Central memory CD4-positive, alpha-beta T cell (primary cell): ENCODE results near the gene NCAM1.

Experiments used
- DNase-seq: peaks from one replicate; pipeline ENCODE4 v3.0.0; 2022

NCAM1 gene

GRCh38 chr11:113213549-113213948, 252.3 kb downstream of the NCAM1 start:
- no peak for DNase-seq

DNA sequence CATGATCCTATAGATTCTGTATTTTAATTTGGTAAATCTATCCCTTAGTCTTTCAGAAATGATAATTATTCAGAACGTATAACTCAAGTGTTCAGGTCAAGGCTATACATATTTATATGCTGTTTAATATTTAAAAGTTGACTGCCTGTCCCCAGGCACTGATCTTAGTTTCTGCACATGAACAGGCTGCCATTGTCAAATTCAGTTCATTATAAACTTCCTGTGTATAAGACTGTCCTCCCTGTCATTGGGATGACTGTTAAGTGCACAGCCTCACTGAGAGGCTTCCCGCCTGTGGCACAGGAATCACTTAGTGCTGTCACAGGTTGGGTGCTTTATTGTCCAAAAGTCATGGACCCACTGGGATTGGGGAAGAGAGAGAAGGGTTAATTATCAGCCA, 261.0 kb downstream of the NCAM1 start:
- no peak for DNase-seq

GRCh38 chr11:113234888-113235287, 273.7 kb downstream of the NCAM1 start:
- DNase-seq: no peak

DNA sequence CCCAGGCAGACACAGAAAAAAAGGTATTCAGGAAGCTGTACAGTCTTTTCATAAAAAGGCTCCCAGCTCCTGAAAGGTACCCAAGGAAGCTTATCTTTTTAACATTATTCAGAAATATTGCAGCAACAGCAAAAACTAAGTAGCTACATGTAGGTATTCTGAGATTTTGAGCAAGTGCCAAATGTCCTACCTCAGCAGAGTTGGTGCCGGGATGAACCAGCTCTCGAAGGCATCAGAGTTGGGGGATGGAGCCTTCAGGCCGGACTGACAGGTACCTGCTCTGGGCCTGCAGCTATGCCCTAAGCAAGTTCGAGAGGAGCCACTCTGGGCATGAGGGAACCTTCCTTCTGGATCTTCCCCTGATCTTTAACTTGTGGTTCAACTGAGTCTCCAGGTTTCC, 276.0 kb downstream of the NCAM1 start:
- no peak for DNase-seq

DNA sequence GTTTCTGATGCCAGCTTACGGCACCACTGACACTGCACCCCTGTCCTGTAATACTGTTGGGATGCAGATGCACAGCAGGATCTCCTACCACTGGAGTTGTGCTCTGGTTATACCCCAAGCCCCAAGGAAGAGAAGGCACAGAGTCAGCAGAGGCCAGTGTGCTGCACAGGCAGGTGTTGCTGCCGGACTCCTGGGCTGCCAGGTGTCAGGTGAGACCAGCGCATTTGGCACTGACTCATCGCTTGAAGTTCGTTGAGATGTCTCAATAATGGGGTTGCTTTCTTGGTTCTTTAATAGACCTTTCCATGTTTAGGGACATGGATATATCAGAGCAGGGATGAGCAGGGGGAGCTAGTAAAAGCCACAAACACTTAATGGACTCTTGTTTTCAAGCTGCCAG, 277.5 kb downstream of the NCAM1 start:
- no peak for DNase-seq

DNA sequence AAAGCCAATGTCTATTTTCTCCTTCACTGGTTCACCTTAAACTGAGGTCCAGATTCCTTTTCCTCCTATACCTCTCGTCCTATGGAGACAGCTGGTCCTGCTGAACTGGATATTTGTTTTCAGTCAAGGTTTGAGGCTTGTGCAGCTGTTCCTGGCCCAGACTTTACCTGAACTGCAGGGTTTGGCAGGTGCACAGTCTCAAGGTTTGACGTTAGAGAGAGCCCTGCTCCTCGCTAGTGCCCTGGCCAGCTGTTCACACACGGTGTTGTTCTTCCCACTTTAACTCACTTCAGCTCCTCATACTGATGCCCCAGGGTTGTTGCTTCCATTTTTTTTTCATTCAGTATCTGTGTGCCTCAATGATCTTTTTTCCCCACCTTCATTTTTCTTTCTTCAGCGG, 279.2 kb downstream of the NCAM1 start:
- no peak for DNase-seq

- no peak for DNase-seq
Measured at GRCh38 chr11:113240790-113241635, 279.8 kb downstream of the NCAM1 start.

DNA sequence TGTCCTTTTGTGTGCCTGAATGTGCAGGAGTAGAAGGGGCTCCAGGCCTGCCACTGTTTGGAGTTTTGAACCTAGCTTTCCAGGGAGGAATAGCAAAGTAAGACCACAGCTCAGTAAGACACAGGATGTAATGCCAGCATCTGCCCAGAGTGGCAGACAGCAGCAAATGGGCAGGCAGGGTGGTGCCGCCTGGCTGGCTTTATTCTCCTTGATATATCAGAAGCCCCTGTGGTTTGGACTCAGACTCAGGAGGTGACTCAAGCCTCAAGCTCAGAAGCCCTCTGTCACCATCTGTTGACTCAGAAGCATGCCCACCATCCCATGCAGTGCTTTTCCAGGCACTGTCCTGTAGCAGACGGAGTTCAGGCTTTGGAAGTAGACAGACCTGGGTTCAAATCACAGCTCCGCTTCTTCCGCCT, 280.4 kb downstream of the NCAM1 start:
- no peak for DNase-seq

- no peak for DNase-seq
Measured at GRCh38 chr11:113242060-113242459, 280.8 kb downstream of the NCAM1 start.

- peak; percentile 33 for DNase-seq
Measured at GRCh38 chr11:113242767-113243397, 281.7 kb downstream of the NCAM1 start.

DNA sequence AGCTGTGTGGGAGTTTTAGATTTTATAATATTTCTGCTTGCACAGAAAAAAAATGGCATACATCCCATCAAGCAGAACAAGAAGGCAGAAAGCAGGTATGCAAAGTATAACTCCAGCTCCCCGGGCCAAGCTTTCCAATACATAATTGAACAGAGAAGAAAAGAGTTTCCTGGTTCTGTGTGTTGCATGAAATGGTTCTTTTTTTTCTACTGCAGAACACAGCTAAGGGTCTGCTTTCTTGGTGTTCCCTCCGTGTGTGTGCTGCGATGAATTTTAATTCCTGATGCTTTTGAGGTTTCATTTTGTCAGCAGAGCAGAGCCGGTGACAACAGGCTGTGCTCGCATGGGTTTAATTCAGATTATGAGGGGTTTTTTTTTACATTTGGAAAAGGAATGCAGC, 282.5 kb downstream of the NCAM1 start:
- no peak for DNase-seq

GRCh38 chr11:113245216-113245615, 284.0 kb downstream of the NCAM1 start:
- DNase-seq: no peak

DNA sequence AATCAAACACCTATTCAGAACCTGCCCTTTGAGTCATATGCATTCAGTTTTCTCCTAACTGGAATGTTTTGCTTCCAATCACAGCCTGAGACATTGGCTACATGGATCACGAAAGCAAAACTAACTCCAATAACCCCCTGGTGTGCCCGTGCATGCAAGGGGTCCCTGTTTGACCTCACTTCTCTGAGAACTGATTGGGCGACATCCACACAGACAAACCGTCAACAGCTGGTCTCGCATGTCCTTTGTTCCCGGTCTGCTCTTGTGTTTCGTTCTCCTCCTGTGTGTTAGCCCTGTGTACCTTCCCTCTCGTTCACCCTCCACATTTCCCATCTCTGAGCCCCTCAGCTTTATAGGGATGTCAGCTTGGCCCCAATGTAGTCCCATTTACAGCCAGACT, 286.0 kb downstream of the NCAM1 start:
- no peak for DNase-seq

- no peak for DNase-seq
Measured at GRCh38 chr11:113247966-113248365, 286.7 kb downstream of the NCAM1 start.

- DNase-seq: no peak
Measured at GRCh38 chr11:113248702-113249490, 287.7 kb downstream of the NCAM1 start.

DNA sequence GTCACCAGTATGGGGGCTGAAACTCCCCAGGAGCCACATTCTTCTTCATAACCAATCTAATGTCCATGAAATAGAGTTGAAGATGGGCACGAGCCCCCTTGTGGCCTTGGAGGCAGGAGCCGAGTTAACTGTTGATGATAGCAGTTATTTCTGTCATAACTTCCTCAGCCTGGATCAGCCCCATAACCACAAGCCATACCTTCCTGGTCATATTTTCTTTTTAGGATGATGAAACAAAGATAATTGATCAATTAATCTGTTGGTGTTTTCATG, 288.2 kb downstream of the NCAM1 start:
- DNase-seq: no peak

DNA sequence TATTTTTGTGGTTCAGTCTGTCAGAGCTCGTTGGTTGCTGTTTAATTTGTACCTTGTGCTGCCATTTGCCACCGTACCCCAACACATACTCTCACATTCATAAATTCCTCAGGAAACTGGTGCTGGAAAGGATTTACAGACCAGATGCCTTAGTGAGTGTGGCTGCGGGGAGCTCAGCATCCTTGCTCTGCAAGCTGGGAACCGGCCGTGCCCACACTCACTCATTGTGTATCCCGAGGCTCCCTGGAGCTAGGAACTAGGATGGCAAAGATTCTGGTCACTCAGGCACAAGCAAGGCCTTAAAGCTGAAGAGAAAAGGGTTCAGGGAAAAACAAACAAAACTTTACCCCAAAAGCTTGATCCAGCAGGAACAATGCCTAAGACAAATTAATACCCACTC, 288.6 kb downstream of the NCAM1 start:
- no peak for DNase-seq

GRCh38 chr11:113251281-113251680, 290.1 kb downstream of the NCAM1 start:
- no peak for DNase-seq

- DNase-seq: no peak
Measured at GRCh38 chr11:113253406-113253805, 292.2 kb downstream of the NCAM1 start.

GRCh38 chr11:113255096-113255495, 293.9 kb downstream of the NCAM1 start:
- DNase-seq: no peak

GRCh38 chr11:113255741-113256140, 294.5 kb downstream of the NCAM1 start:
- no peak for DNase-seq

GRCh38 chr11:113256431-113257202, 295.4 kb downstream of the NCAM1 start:
- DNase-seq: no peak

DNA sequence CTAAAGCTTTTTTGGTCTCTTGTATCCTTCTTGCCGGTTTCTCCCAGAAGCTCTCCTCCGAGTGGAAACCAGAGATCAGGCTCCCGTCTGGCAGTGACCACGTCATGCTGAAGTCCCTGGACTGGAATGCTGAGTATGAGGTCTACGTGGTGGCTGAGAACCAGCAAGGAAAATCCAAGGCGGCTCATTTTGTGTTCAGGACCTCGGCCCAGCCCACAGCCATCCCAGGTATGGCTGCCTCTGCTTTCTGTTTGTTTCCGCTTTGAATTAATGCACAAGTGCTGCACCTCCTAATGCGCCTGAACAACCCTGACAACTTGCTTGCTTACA, 298.8 kb downstream of the NCAM1 start:
- no peak for DNase-seq
